Osteoblast (primary cell): ENCODE measurements around the gene CD40. TPM values are rescaled to one million over a fixed set of nuclear protein-coding genes. Genes with fewer than 3 reads are reported as not detected.

ENCODE experiments used
- DNase-seq: peaks from one replicate; pipeline ENCODE4 v3.0.0; 2011; ENCODE audit warnings: low spot score, mixed read lengths; ENCODE audit not compliant: insufficient read length; ENCODE audit errors: missing footprints
- H2AFZ ChIP-seq: 2 replicates; pipeline ENCODE4 v1.6.0; 2011; ENCODE audit warnings: mild to moderate bottlenecking, low read length
- H3K27ac ChIP-seq: 2 replicates; pipeline ENCODE4 v1.5.1; 2011; ENCODE audit warnings: mild to moderate bottlenecking, low read depth, low read length, moderate library complexity
- H3K27me3 ChIP-seq: 2 replicates; pipeline ENCODE4 v1.6.0; 2012; ENCODE audit warnings: mild to moderate bottlenecking, control low read depth, inconsistent platforms, low read length, moderate library complexity; ENCODE audit not compliant: insufficient read depth
- H3K36me3 ChIP-seq: 2 replicates; pipeline ENCODE4 v1.5.1; 2011; ENCODE audit warnings: mild to moderate bottlenecking, low read length, control low read depth, moderate library complexity; ENCODE audit not compliant: insufficient read depth
- H3K4me1 ChIP-seq: 2 replicates; pipeline ENCODE4 v1.5.1; 2011; ENCODE audit warnings: mild to moderate bottlenecking, low read length, control low read depth, moderate library complexity; ENCODE audit not compliant: insufficient read depth
- H3K4me2 ChIP-seq: 2 replicates; pipeline ENCODE4 v1.6.0; 2011; ENCODE audit warnings: mild to moderate bottlenecking, low read length; ENCODE audit not compliant: insufficient read depth
- H3K4me3 ChIP-seq: fragments of 200-600 bp; sonication (generic); 3 replicates; pipeline ENCODE4 v1.5.1; 2012; ENCODE audit warnings: mild to moderate bottlenecking, low read length, inconsistent platforms; ENCODE audit not compliant: insufficient read depth
- H3K79me2 ChIP-seq: 2 replicates; pipeline ENCODE4 v1.6.0; 2012; ENCODE audit warnings: mild to moderate bottlenecking, low read length, control low read depth, inconsistent platforms; ENCODE audit not compliant: insufficient read depth
- H3K9me3 ChIP-seq: 2 replicates; pipeline ENCODE4 v1.5.1; 2011; ENCODE audit warnings: low read depth, low read length, control low read depth
- H4K20me1 ChIP-seq: 2 replicates; pipeline ENCODE4 v1.6.0; 2012; ENCODE audit warnings: mild to moderate bottlenecking, low read length, control low read depth; ENCODE audit not compliant: insufficient read depth
- total RNA-seq: library from RNA; depleted of rRNA; stranded (reverse); fragments of >200 nt; gene quantifications from 2 replicates; pipeline ENCODE4 v1.2.3, GENCODE V29; 2012
- TF ChIP-seq, protein P1 (sequence below): IDR thresholded peaks from 2 replicates; pipeline ENCODE4 v1.5.1; 2011; ENCODE audit warnings: mild to moderate bottlenecking, low read depth, low read length, moderate library complexity; ENCODE audit errors: extremely low read depth

CD40 gene
- total RNA-seq, 1 donor: 2.5 TPM

- Histone ChIP-seq H3K4me2 (peak overlapping the region; percentile 39), H3K4me1 (peaks cover 32% of the 10 kb centered on the region), H3K27ac (no peak overlapping the region), H3K4me3 (no peak overlapping the region), H3K27me3 (no peaks in the 10 kb centered on the region), H3K79me2 (peaks cover 96% of the 10 kb centered on the region), H3K36me3 (no peaks in the 10 kb centered on the region), H4K20me1 (peaks cover 80% of the 10 kb centered on the region), H3K9me3 (no peaks in the 10 kb centered on the region), H2AFZ (no peak overlapping the region)
- no peak for DNase-seq
- TF ChIP-seq, protein P1, sequence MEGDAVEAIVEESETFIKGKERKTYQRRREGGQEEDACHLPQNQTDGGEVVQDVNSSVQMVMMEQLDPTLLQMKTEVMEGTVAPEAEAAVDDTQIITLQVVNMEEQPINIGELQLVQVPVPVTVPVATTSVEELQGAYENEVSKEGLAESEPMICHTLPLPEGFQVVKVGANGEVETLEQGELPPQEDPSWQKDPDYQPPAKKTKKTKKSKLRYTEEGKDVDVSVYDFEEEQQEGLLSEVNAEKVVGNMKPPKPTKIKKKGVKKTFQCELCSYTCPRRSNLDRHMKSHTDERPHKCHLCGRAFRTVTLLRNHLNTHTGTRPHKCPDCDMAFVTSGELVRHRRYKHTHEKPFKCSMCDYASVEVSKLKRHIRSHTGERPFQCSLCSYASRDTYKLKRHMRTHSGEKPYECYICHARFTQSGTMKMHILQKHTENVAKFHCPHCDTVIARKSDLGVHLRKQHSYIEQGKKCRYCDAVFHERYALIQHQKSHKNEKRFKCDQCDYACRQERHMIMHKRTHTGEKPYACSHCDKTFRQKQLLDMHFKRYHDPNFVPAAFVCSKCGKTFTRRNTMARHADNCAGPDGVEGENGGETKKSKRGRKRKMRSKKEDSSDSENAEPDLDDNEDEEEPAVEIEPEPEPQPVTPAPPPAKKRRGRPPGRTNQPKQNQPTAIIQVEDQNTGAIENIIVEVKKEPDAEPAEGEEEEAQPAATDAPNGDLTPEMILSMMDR: no peak
Measured at GRCh38 chr20:46084805-46085178, 33.3 kb upstream of the CD40 start.

GRCh38 chr20:46085179-46085851 lies 32.8 kb upstream of the CD40 start:
- Histone ChIP-seq H4K20me1 (peaks cover 80% of the 10 kb centered on the region), H3K27me3 (no peaks in the 10 kb centered on the region), H3K9me3 (no peaks in the 10 kb centered on the region), H3K4me2 (peak overlapping the region; percentile 39), H3K4me3 (no peak overlapping the region), H2AFZ (no peak overlapping the region), H3K27ac (no peak overlapping the region), H3K36me3 (no peaks in the 10 kb centered on the region), H3K4me1 (peaks cover 34% of the 10 kb centered on the region), H3K79me2 (peaks cover 91% of the 10 kb centered on the region)
- TF ChIP-seq, protein P1: no peak
- DNase-seq: no peak

GRCh38 chr20:46087161-46087560 lies 31.0 kb upstream of the CD40 start:
- H3K27ac ChIP-seq: no peak overlapping the region
- peaks cover 38% of the 10 kb centered on the region for H3K4me1 ChIP-seq
- TF ChIP-seq, protein P1: peak; percentile 51
- no peaks in the 10 kb centered on the region for H3K9me3 ChIP-seq
- no peaks in the 10 kb centered on the region for H3K27me3 ChIP-seq
- H2AFZ ChIP-seq: no peak overlapping the region
- peaks cover 73% of the 10 kb centered on the region for H3K79me2 ChIP-seq
- peaks cover 68% of the 10 kb centered on the region for H4K20me1 ChIP-seq
- no peak overlapping the region for H3K4me3 ChIP-seq
- no peak overlapping the region for H3K4me2 ChIP-seq
- no peak for DNase-seq
- H3K36me3 ChIP-seq: no peaks in the 10 kb centered on the region

DNA sequence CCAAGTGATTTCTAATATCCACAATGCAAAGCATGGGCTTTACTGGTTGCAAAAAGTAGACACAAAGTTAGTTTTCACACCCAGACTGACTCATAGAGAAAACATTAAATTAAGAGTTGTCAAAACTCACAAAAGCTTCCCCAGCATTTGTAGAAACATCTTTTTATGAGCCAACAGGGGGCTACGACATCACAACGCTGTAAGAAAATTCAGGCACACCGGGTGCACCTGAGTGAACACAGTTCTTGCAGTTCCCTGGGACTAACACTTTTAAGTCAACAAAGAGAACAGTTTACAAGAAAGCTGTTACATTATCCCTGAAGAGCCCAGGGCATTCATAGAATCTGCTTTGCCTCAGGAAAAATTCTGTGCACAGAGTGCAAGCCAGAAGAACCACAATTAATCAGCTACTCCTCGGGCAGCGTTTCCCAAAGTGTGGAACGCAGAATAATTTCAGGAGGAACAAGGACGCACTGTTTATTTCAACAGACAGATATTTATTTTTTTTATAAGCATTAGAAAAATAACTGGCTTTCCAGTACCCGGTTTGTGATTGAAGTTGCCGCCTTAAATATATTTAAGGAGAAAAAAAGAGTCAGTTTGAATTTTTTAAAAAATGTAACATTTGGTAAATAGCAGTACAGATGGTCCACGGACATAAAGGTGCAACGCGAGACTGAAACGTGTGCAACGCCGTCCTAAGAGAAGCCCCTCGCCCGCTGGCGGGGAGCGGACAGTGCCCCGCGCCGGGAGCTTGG lies 29.5 kb upstream of the CD40 start:
- peak overlapping the region; percentile 93 for H2AFZ ChIP-seq
- peaks cover 38% of the 10 kb centered on the region for H3K4me1 ChIP-seq
- peaks cover 58% of the 10 kb centered on the region for H3K79me2 ChIP-seq
- H3K4me3 ChIP-seq: peak overlapping the region; percentile 97
- peak; percentile 64 for DNase-seq
- no peaks in the 10 kb centered on the region for H3K27me3 ChIP-seq
- H3K4me2 ChIP-seq: peak overlapping the region; percentile 95
- H4K20me1 ChIP-seq: peaks cover 54% of the 10 kb centered on the region
- H3K36me3 ChIP-seq: no peaks in the 10 kb centered on the region
- no peaks in the 10 kb centered on the region for H3K9me3 ChIP-seq
- peak overlapping the region; percentile 90 for H3K27ac ChIP-seq
- TF ChIP-seq, protein P1: no peak
